Right renal cortex interstitium (tissue), 3 donors: ENCODE measurements around the gene TRAPPC6A. TPM values are rescaled to one million over a fixed set of nuclear protein-coding genes. Genes with fewer than 3 reads are reported as not detected.

Experiments used
- polyA plus RNA-seq, 3 donors: library from polyadenylated mRNA; unstranded; fragments of 120-200 nt; gene quantifications; one replicate each; pipeline ENCODE4 v1.2.1, GENCODE V29; 2013; ENCODE audit not compliant: insufficient read length in 3 of 3

TRAPPC6A gene
- polyA plus RNA-seq, 3 donors = 25.5 to 33.2 (median 32.4) TPM

Other genes with a start within 250 kb of the TRAPPC6A start
- not detected for gene APOC4, start 236.0 kb downstream of the TRAPPC6A start, polyA plus RNA-seq
- 10 to 100 TPM in 1 of 3 donors, 1 to 10 TPM in 2; 5.8 to 12.7 (median 8.8) TPM for gene APOC2, start 232.2 kb downstream of the TRAPPC6A start, polyA plus RNA-seq
- gene CLPTM1, start 222.9 kb downstream of the TRAPPC6A start, polyA plus RNA-seq = 100 to 1,000 TPM; 109 to 127 (median 113) TPM
- 1 to 10 TPM; 4.8 to 4.9 (median 4.8) TPM for gene RELB, start 176.8 kb downstream of the TRAPPC6A start, polyA plus RNA-seq
- gene CLASRP, start 139.2 kb downstream of the TRAPPC6A start, polyA plus RNA-seq = 10 to 100 TPM; 54.1 to 59.4 (median 56.6) TPM
- gene ZNF296, start 101.8 kb downstream of the TRAPPC6A start, polyA plus RNA-seq = under 1 TPM; 0.37 to 0.57 (median 0.39) TPM
- 10 to 100 TPM; 16.0 to 20.3 (median 20.1) TPM for gene GEMIN7, start 99.0 kb downstream of the TRAPPC6A start, polyA plus RNA-seq
- gene PPP1R37, start 85.1 kb downstream of the TRAPPC6A start, polyA plus RNA-seq = 10 to 100 TPM; 19.9 to 25.0 (median 23.7) TPM
- gene NKPD1, start 17.3 kb downstream of the TRAPPC6A start, polyA plus RNA-seq = under 1 TPM; 0.11 TPM
- 10 to 100 TPM in 2 of 3 donors, 1 to 10 TPM in 1; 8.8 to 11.6 (median 10.5) TPM for gene BLOC1S3, start 547 bp upstream of the TRAPPC6A start, polyA plus RNA-seq
- gene EXOC3L2, start 67.2 kb upstream of the TRAPPC6A start, polyA plus RNA-seq = 1 to 10 TPM; 6.0 to 7.1 (median 7.0) TPM
- 10 to 100 TPM; 38.3 to 41.9 (median 39.6) TPM for gene MARK4, start 73.0 kb upstream of the TRAPPC6A start, polyA plus RNA-seq
- 1 to 10 TPM in 1 of 3 donors, under 1 TPM in 2; 0.57 to 1.7 (median 0.79) TPM for gene CKM, start 144.6 kb upstream of the TRAPPC6A start, polyA plus RNA-seq
- gene KLC3, start 162.5 kb upstream of the TRAPPC6A start, polyA plus RNA-seq = 1 to 10 TPM in 2 of 3 donors, under 1 TPM in 1; 0.97 to 1.1 (median 1.1) TPM
- gene ERCC2, start 192.3 kb upstream of the TRAPPC6A start, polyA plus RNA-seq = 10 to 100 TPM; 27.7 to 34.3 (median 33.7) TPM
- 1 to 10 TPM; 6.2 to 8.9 (median 6.5) TPM for gene PPP1R13L, start 226.8 kb upstream of the TRAPPC6A start, polyA plus RNA-seq
- gene POLR1G, start 228.4 kb upstream of the TRAPPC6A start, polyA plus RNA-seq = 1 to 10 TPM; 2.8 to 3.6 (median 3.1) TPM
- gene ERCC1, start 245.7 kb upstream of the TRAPPC6A start, polyA plus RNA-seq = 10 to 100 TPM; 62.5 to 68.7 (median 68.7) TPM